HG02840 (cell line): Measurements from ENCODE around the gene ANXA4.

Experiments used
- ATAC-seq: cut with Tn5 transposase; IDR thresholded peaks from one replicate; pipeline ENCODE4 v1.9.1; 2021; ENCODE audit warnings: mild to moderate bottlenecking, moderate library complexity, moderate number of reproducible peaks; ENCODE audit not compliant: unreplicated experiment, low FRiP score

ANXA4 gene

DNA sequence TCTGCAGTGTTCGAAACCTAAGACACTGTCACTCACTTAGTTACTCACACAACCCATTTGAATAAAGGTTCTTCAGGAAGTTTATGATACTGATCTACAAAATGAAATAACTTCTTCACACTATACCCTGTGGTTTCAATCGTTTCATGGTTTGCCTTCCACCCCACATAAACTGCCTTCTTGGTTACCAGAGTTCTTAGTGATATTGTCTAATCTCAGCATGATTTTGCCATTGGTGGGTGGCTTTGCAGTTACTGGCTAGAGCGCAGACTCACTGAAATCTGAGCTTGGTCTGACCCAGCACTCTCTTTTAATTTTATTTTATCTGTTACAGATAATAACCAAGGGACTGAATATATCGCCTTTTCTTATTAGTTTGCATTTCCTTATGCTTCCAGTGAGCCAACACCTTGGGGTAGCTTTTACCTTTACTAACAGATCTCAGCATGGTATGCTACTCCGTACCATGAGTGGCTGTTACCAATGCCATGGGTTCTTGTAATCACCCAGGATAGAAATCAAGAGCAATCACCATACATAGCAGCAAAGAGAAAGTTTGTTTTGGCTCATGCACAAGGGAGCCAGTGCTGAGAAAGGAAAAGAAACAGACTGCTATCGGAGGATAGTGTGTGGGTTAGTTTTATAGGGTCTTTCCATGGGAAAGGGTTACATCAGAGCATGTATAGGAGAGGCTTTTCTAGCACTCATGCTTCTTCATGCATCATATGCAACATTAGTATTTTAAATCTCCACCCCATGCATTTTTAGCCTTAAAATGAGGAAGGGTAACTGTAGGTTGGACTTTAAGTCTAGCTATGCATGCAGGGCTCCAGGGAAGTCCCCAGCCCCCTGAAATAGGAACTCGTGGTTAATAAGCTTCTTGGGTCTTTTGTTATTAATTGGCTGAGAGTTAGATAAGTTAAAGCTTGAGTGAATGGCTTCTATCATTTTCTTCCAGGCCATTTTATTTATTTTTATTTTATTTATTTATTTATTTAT, 33.3 kb downstream of the ANXA4 start:
- peak; percentile 44 for ATAC-seq

DNA sequence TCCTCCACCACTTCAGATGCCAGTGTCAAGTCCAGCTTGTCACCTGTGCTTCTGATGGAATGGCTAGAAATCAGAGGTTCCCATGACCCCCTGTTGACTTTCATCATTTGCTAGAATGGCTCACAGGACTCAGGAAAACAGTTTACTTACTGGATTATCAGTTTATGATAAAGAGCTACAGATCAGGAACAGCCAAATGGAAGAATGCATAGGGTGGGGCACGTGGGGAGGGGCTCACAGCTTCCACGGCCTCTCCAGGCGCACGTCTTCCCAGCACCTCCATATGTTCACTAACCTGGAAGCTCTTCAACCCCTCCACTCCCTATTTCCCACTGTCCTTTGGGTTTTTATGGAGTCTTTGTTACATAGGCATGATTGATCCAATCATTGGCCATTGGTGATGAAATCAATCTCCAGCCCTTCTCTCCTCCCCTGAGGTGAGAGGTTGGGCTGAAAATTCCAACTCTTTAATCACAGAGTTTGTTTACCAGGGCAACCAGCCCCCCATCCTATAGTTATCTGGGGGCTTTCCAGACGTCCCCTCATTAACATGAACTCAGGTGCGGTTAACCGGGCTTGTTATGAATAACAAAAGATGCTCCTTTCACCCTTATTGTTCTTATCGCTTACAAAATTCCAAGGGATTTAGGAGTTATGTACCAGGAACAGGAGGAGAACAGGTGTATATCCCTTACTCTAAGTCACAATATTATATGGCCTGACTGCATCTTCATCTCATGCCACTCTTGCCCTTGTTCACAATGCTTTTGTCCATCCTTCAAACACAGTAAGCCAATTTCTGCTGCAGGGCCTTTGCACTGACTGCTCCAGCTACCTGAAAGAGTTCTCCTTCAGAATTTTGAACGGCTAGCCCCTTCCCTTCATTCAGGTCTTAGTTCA, 35.2 kb downstream of the ANXA4 start:
- no peak for ATAC-seq

GRCh38 chr2:69777786-69778105, 35.8 kb downstream of the ANXA4 start:
- no peak for ATAC-seq

- ATAC-seq: no peak
Measured at GRCh38 chr2:69779258-69780001, 37.5 kb downstream of the ANXA4 start.

DNA sequence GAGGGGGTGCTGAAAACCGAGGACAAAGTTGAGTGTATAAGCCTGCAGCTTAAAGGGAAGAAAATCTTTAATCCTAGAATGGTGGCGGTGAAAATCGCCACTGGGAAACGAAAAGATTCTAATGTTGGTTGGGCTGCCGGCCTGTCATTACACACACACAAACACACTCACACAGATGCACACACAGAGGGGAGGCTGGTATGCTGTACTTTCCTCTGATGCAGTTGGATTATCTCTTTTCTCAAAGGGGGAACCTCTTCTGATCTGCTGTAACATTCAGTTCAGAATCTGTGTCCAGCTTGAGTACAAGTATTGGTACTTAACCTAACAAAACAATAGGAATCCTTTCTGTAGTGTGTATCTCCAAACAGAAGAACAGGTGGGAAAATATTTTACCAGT, 39.0 kb downstream of the ANXA4 start:
- no peak for ATAC-seq

DNA sequence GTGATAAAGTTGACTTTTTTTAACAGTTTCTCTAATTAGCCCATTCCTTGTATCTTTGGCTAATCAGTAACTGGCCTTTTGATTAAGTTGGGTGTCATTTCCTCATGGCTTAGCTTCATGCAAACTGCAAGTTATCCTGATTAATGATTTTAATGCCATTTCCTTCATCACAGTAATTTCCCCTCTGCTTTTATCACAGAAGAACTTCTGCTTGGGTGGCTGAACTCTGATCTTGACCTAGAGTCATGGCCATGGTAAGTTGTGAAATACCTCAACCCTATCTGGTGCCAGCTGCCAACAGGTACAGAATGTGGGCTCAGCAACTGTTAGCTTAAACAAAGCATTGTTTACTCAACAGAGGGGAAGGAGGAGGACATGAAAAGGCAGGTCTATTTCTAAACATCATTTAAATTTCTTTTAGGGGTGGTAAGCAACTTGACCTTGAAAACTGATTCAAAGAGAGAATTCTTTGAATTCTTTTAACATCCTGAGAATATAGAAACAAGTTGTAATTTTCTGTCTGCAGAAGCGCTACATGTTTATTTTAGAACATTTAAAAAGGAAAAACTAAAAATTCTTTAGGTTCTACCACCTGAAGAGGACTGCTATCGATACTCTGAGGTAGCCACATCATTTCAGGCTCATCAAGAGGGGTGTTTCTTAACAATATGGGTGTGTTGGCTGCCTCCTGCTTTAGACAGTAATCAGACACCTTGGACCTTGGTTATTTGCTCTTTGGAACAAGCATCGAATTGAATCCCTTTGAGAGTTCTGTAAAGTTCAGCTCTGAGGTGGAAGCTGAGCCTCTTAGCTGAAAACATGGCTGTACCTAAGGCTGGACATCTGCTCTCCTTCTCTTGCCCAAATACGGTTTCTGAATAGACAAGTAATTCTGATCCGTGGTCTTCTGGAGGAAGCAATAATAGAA, 39.7 kb downstream of the ANXA4 start:
- no peak for ATAC-seq

DNA sequence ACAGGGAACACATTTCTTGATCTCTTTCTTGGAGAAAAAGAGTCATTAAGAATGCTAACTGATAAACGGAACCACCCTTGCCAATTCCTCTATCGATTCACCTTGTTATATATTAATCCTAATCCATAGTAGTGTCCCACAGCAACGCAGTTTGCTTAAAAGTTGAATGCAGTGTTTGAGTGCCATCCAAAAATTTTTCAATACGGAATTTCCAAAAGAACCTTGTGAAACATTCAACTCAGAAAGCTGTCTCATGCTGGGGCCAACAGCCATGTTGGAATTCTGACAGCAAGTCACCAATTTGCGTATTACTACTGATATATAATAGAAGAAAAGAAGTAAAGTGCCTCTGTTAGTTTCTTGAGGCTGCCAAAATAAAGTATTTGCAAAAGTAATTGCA, 42.3 kb downstream of the ANXA4 start:
- no peak for ATAC-seq

GRCh38 chr2:69785358-69785757, 43.4 kb downstream of the ANXA4 start:
- ATAC-seq: no peak

GRCh38 chr2:69786052-69786560, 44.2 kb downstream of the ANXA4 start:
- no peak for ATAC-seq

- no peak for ATAC-seq
Measured at GRCh38 chr2:69789175-69789721, 47.3 kb downstream of the ANXA4 start.

DNA sequence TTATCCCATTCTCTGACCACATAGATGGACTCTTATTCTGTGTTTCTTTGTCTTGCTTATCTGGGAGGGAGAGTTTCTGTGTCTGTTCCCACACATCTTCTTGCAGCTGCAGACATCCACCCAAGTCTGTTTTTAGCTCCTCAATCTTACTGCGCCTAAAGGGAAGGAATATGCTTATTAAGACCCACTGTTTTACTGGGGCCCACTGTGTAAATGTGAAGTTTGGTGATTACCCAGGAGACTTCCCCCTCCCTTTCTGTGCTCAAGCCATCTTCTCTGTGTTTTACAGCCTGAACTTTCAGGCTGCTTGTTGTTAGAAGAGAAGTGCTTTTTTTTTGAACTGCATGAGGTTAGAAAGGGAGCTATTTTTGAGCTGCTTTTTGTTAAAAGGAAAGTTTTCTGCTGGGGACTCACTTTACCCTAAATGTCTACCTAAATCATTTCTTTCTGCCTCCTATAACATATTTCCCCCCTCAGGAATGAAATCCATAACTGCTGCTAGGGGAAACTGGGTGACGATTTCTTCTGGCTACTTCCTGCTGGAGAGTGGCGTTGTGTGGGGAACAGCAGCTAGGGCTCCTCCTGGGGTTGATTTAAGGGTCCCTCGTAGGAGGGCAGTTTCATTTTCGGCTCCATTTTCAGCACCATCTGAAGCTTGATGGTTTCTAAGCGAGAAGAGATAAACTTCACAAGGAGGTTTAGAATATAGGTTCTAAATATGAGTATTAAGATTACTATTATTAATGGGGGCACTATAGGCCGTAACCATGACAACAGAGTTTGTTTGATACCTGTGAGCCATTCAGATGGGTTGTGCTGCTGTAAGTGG, 48.1 kb downstream of the ANXA4 start:
- ATAC-seq: no peak

DNA sequence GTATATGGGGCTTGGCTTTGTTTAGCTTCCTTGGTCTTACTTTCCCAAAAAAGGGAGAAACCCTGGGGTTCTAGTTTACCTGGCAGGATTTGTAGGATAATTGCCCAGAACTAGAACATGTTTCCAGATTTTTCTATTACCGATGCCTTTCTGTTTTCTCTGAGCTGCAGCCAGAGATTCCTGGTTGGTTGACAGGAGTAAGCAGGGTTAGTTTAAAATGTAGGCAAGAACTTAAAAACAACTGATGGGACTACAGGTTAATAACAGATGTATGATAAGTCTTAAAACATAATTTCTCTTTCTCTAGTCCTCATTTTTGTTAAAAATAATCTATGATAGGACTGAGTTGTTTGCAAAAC, 48.6 kb downstream of the ANXA4 start:
- ATAC-seq: no peak

DNA sequence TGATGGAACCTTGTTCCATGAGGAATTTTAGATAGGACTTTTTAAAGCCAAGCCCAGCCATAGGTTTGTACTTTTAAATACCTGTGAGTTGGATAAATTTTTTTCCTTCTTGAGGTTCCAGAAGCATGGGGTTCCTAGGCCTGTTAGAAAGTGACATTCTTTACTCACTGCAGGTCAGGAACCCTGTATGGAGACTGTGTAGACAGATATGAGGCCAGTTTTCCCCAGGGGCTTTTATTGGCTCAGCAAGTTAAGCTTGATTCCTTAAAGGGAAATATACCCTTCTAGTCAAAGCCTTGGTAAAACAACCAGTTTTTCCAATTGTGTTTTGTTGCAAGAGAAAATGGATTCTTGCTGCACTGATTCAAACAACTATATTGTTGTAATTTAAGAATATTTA, 49.1 kb downstream of the ANXA4 start:
- no peak for ATAC-seq

- ATAC-seq: no peak
Measured at GRCh38 chr2:69796174-69796573, 54.2 kb downstream of the ANXA4 start.

DNA sequence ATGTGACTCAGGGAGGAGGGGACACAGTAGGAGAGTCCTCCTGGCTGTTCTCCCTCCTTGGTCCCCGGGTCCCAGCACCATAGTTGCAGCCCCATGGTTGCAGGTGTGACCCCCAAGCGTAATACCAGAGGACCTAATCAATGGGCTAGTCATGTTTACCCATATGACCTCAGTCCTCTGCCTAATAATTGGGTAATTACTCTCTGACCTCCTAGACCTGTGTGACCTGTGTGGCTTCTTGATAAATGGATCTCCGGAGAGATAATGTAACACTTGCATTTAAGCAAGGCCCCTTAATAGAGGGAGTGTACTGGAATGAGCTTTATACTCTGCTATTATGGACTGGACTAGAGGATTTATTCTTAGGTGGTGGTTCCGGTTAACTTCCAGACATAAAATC, 55.3 kb downstream of the ANXA4 start:
- no peak for ATAC-seq

DNA sequence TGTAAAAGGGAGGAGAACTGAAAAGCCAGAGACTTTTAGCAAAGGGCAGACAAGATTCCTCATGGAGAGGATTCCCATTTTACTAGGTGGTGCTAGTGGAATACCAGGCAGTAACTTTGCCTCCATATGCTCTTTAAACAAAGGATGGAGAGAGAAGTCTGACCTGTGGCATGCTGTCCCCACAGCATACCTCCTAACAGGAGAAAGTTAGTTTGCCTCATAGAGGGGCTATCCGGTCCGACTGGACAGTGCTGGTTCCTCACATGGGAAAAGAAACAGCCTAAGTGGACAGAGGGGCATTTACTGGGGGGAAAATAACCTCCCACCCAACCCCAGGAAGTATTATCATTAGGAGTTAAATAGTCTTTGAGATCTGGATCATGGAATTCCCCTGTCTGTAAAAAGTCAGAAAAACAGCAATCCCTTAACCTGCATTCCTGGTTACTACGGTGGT, 55.9 kb downstream of the ANXA4 start:
- ATAC-seq: no peak

DNA sequence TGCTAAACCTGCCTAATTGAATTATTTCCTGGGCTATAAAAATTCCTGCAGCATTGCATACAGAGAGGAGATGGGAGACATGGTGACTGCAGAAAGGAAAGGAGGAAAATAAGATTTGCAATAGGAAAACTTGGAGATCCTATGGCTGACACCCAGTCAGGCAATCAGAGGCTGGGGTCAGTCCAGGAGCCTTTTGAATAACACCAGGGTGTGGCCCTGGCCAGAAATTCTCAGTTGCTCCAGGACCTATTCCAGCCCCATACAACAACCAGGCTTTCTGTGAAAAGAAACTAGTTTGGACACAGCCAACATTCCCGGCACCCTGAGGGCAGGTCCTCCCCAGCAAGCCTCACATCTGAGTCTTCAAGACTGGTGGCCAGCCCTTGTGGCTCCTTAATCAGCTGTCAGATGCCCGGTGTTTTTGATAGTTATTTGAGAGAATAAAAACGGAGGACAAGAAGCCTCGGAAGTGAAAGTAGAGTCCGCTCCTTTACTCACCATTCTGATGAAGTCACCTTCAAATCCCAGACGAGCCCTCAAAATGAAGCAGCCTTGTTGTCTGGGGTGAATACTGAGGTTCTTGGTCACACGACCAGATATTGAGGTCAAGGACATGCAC, 56.5 kb downstream of the ANXA4 start:
- no peak for ATAC-seq
